GM13977 (cell line): ENCODE measurements around the gene ZNF33A.

Source experiments
- DNase-seq: peaks from one replicate; pipeline ENCODE4 v3.0.0; 2012; ENCODE audit warnings: low spot score
- CTCF ChIP-seq: IDR thresholded peaks from 2 replicates; pipeline ENCODE4 v1.5.1; 2012; ENCODE audit warnings: mild to moderate bottlenecking, control low read depth; ENCODE audit not compliant: insufficient read depth; ENCODE audit errors: extremely low read depth, missing control alignments
- in situ Hi-C: fragments of 300-500 bp; cut with MboI; formaldehyde crosslinking; loops from one replicate; pipeline ENCODE4 v1.12.0; 2022; ENCODE audit warnings: low sequenced_read_pairs, low pct_unique_long_range_greater_than_20kb, mixed read lengths, inconsistent platforms; ENCODE audit not compliant: unreplicated experiment

Gene ZNF33A

DNA sequence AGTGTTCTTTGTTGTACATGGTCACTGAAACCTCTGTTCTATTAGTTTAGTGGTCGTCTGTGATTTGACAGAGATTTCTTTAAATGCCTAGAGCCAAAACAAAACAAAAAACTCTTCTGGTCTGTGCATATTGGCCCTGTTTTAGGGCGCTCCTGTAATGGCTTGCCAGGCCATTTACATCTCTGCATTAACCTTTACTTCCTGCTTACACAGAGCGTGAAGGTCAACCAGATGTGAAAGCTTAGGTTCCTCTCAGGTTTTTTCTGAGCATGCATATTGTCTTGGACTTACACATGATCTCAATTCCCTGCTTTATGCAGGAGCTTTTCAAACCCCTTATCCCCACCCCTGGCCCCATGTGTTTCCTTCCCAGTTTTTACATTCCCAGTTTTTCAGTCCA lies 93.3 kb downstream of the ZNF33A start:
- TF ChIP-seq CTCF: no peak
- in situ Hi-C loops: no loop called here
- no peak for DNase-seq

DNA sequence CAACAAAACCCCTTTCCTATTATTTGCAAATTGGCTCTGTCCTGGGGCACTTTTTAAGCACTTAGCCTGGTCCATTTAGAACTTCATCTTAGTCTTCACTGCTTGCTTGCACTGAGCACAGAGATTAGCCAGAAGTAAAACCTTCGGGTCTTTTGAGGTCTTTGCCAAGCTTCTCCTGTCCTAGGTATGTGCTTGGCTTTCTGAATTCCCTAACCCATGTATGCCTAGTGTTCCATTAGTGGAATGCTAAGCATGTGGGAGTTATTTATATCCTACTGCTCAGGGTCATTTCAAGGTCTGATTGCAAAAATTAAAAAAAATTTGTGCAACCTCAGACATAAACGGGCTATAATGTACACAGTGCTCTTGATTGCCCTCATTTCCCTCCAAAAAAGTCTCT lies 101.7 kb downstream of the ZNF33A start:
- DNase-seq: no peak
- TF ChIP-seq CTCF: no peak
- in situ Hi-C loops: no loop called here
